BE2C (cell line): ENCODE results near the gene TARP.

Source experiments
- DNase-seq: peaks from one replicate; pipeline ENCODE4 v3.0.0-alpha.2; 2020
- H3K27me3 ChIP-seq: fragments of 250-450 bp; sonication (Bioruptor Pico); 2 replicates; pipeline ENCODE4 v1.5.1; 2020; ENCODE audit warnings: mild to moderate bottlenecking
- H3K36me3 ChIP-seq: fragments of 250-450 bp; sonication (Bioruptor Pico); 2 replicates; pipeline ENCODE4 v1.5.1; 2020; ENCODE audit warnings: mild to moderate bottlenecking
- H3K4me1 ChIP-seq: fragments of 250-450 bp; sonication (Bioruptor Pico); 2 replicates; pipeline ENCODE4 v1.5.1; 2020
- H3K4me3 ChIP-seq: 2 replicates; pipeline ENCODE4 v1.5.1; 2011; ENCODE audit warnings: low read depth, low read length
- H3K9me3 ChIP-seq: fragments of 250-450 bp; sonication (Bioruptor Pico); 2 replicates; pipeline ENCODE4 v1.5.1; 2020
- CTCF ChIP-seq: IDR thresholded peaks from 2 replicates; pipeline ENCODE4 v1.5.1; 2012; ENCODE audit warnings: mild to moderate bottlenecking, low read depth, low read length

Gene TARP

DNA sequence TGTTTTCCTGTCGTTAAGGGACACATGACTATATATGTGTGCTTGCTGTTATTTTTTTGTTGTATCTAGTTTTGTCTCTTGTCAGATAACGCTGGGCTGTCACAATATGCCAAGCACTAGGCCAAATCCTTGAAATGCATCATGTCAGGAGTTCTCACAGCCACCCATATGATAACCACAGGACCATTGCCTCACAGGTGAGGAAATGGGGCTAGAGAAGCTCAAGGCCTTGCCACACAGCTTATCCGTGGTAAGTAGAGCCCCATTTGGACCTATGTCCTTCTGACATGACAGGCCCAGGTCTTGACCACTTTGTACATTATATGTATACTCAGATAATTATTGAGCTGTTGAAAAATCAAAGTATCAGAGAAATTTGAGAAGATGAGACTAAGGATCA is 42.0 kb upstream of the TARP start:
- no peak for TF ChIP-seq CTCF
- no peak for DNase-seq
- Histone ChIP-seq H3K4me1 (peaks cover 15% of the 10 kb centered on the region), H3K9me3 (no peaks in the 10 kb centered on the region), H3K36me3 (no peaks in the 10 kb centered on the region), H3K4me3 (no peak overlapping the region), H3K27me3 (no peaks in the 10 kb centered on the region)

GRCh38 chr7:38312821-38313220 is 39.4 kb upstream of the TARP start:
- Histone ChIP-seq H3K4me1 (peaks cover 15% of the 10 kb centered on the region), H3K9me3 (no peaks in the 10 kb centered on the region), H3K4me3 (no peak overlapping the region), H3K36me3 (no peaks in the 10 kb centered on the region), H3K27me3 (no peaks in the 10 kb centered on the region)
- no peak for TF ChIP-seq CTCF
- DNase-seq = no peak

GRCh38 chr7:38311329-38311937 is 38.0 kb upstream of the TARP start:
- H3K27me3 ChIP-seq = no peaks in the 10 kb centered on the region
- H3K4me3 ChIP-seq = peak overlapping the region; percentile 70
- peaks cover 15% of the 10 kb centered on the region for H3K4me1 ChIP-seq
- no peak for TF ChIP-seq CTCF
- H3K36me3 ChIP-seq = no peaks in the 10 kb centered on the region
- DNase-seq = peak; percentile 65
- no peaks in the 10 kb centered on the region for H3K9me3 ChIP-seq

DNA sequence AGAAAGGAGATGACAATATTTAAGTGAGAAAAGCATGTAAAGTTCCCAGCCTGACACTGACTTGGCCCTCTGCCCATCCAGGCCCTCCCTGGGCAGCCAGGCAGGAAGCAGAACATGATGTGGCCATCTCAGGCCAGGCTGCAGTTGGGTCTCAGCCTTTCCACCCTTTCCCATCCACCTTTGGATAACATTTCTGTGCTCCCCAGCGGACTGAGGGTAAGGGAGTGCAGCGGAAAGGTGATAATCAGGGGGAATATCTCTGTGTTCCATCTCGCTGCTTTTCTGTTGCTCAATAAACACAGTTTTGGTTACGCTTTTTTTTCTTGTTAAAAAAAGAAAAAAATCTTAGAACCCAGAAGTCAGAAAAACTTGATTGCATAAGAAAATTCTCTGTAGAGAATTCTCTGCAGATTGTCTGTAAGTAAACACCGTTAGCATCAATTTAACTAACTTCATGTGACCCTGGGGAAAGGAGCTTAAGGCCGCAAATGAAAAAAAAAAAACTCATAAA is 37.2 kb upstream of the TARP start:
- TF ChIP-seq CTCF = no peak
- peaks cover 15% of the 10 kb centered on the region for H3K4me1 ChIP-seq
- H3K4me3 ChIP-seq = peak overlapping the region; percentile 70

GRCh38 chr7:38309555-38309954 is 36.1 kb upstream of the TARP start:
- no peaks in the 10 kb centered on the region for H3K9me3 ChIP-seq
- TF ChIP-seq CTCF = no peak
- no peak for DNase-seq
- H3K4me1 ChIP-seq = peaks cover 15% of the 10 kb centered on the region
- no peaks in the 10 kb centered on the region for H3K36me3 ChIP-seq
- H3K4me3 ChIP-seq = no peak overlapping the region
- no peaks in the 10 kb centered on the region for H3K27me3 ChIP-seq

More for the DNA sequence above, 37.2 kb upstream of the TARP start:
- H3K27me3 ChIP-seq = no peaks in the 10 kb centered on the region
- no peaks in the 10 kb centered on the region for H3K9me3 ChIP-seq
- no peaks in the 10 kb centered on the region for H3K36me3 ChIP-seq
- peak; percentile 58 for DNase-seq

GRCh38 chr7:38308140-38308539 is 34.7 kb upstream of the TARP start:
- H3K4me3 ChIP-seq = no peak overlapping the region

More at GRCh38 chr7:38308140-38308539, 34.7 kb upstream of the TARP start:
- no peak for TF ChIP-seq CTCF
- DNase-seq = no peak
- Histone ChIP-seq H3K4me1 (peaks cover 15% of the 10 kb centered on the region), H3K27me3 (no peaks in the 10 kb centered on the region), H3K9me3 (no peaks in the 10 kb centered on the region), H3K36me3 (no peaks in the 10 kb centered on the region)
